ENCODE measurements around the gene ANG.

GRCh38 chr14:20688167-20688839, at the start of gene ANG:
- no peak for TF ChIP-seq ZNF302 (tag by site-specific recombination; IDR thresholded peaks at IDR 0.05; ENCODE audit: low read depth)
- no peak for TF ChIP-seq ATF2 (tag by site-specific recombination; IDR thresholded peaks at IDR 0.05; ENCODE audit: low read depth)
- TF ChIP-seq CTCF (tag by site-specific recombination; IDR thresholded peaks at IDR 0.05): no peak
